HCEC 1CT (cell line): ENCODE data around the gene MAP1LC3B2.

Experiments
- DNase-seq: peaks from one replicate; pipeline ENCODE4 v3.0.0-alpha.2; 2017

Gene MAP1LC3B2

GRCh38 chr12:116616536-116617248, 57.5 kb downstream of the MAP1LC3B2 start:
- DNase-seq = no peak

DNA sequence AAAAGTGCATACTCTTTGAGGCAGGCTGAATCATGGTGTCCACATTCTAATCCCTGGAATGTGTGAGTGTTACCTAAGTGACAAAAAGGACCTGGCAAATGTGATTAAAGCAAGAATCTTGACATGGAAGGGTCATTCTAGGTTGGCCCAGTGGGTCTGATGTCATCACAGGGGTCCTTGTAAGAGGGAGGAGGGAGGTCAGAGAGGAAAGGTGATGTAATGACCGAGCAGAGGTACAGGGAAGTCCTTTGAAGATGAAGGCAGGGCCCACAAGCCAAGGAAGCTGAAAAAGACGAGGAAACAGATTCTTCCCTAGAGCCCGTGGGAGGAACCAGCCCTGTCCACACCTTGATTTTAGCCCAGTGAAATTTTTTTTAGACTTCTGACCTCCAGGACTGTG, 60.1 kb downstream of the MAP1LC3B2 start:
- no peak for DNase-seq

DNA sequence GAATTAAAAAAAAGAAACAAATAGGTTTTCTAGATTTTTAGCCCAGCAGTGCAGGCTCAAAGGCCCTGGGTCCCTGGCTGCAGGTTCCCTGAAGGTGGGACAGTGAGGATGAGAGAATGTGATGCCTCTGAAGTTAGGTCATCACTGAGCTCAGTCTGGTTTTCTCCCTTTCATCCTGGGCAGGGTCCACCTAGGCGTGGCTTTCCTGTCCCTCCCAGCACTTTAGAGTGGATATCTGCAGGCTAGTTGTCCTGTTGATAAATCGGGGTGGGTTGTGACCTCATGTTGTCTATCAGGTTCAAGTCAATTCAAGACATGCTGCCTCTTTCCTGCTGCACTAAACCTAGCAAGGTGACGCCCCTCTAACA, 60.9 kb downstream of the MAP1LC3B2 start:
- DNase-seq = no peak

DNA sequence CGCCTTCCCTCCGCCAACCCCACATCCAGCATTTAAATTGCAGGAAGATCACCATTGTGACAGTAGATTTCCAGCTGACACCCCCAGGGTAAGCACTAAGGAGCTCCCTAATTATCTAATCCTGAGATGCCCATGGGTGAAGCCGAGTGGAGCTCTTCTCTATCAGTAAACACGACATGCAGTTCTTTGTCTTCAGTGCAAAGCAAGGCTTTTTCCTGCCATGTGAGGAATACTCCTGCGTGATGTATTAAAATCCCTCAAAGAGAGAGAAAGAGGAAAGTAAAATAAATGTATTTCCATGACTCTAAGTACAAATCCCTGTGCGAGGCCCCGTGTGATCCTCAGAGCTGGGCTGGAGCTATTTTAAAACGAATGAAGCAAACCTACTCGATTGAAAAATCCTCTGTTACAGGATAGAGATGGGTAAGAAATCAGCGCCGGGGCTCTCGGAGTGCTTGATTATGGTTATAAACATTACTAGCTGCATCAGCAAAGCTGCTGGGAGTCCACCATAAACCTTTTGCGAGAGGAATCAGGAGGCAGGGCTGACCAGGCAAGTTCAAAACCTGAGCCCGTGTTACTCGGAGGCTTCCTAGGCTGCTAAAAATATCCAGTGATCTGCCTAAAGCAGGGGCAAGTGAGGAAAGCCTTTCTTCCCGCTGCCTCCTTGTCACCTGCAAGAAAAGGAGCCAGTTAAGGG, 61.5 kb downstream of the MAP1LC3B2 start:
- DNase-seq = no peak

GRCh38 chr12:116621194-116621593, 62.0 kb downstream of the MAP1LC3B2 start:
- no peak for DNase-seq

DNA sequence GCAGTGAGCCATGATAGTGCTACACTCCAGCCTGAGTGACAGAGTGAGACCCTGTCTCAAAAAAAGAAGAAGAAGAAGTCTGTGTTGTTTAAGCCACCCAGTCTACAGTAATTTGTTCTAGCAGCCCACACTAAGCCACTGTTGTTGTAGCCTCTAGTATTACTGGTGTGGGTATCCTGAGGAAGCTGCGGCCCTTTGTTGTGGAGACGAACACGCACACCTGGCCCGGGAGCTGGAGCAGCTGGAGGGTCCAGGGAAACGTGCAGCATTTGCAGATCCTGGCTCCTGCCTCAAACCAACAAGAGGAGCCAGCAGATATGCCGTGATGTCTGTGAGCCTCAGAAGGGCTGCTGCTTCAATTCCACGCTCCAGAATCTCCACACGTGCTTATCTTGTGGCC, 65.3 kb downstream of the MAP1LC3B2 start:
- DNase-seq = no peak

GRCh38 chr12:116626153-116626552, 67.0 kb downstream of the MAP1LC3B2 start:
- DNase-seq = no peak
